Measurements from ENCODE around the gene CFAP251. TPM values are rescaled to one million over a fixed set of nuclear protein-coding genes. Genes with fewer than 3 reads are reported as not detected.

Gene CFAP251
- total and polyA plus RNA-seq, 3 donors from 2014 or later: 29.0 to 56.1 (median 41.5) TPM

GRCh38 chr12:121947981-121948380, 29.6 kb downstream of the CFAP251 start:
- 89 to 95% methylated on average over 2 of the region's 2 CpGs for WGBS, 2 donors
- DNase-seq: no peak

GRCh38 chr12:121949648-121950397, 31.4 kb downstream of the CFAP251 start:
- WGBS, 2 donors: 76 to 79% methylated on average over 4 of the region's 4 CpGs
- no peak for TF ChIP-seq CTCF (IDR thresholded peaks at IDR 0.05)
- TF ChIP-seq POLR2A (IDR thresholded peaks at IDR 0.05): no peak
- intact Hi-C loops (cut with DNase I; ENCODE audit: low total_unique reads): no loop called here

More at GRCh38 chr12:121947981-121948380, 29.6 kb downstream of the CFAP251 start:
- no peaks in the 10 kb centered on the region for H3K4me1 ChIP-seq
- intact Hi-C loops (cut with DNase I; ENCODE audit: low total_unique reads): no loop called here
- no peak overlapping the region for H3K4me3 ChIP-seq
- no peak for TF ChIP-seq CTCF (IDR thresholded peaks at IDR 0.05)
- TF ChIP-seq POLR2A (IDR thresholded peaks at IDR 0.05): no peak
- H3K9me3 ChIP-seq: no peaks in the 10 kb centered on the region
- H3K27ac ChIP-seq: no peak overlapping the region
- no peaks in the 10 kb centered on the region for H3K36me3 ChIP-seq (ENCODE audit: low read depth, missing control alignments)
- no peaks in the 10 kb centered on the region for H3K27me3 ChIP-seq

GRCh38 chr12:121953117-121953692, 34.8 kb downstream of the CFAP251 start:
- H3K4me1 ChIP-seq: no peaks in the 10 kb centered on the region
- DNase-seq: no peak
- no peak overlapping the region for H3K4me3 ChIP-seq
- H3K27ac ChIP-seq: no peak overlapping the region
- intact Hi-C loops (cut with DNase I; ENCODE audit: low total_unique reads): no loop called here
- H3K27me3 ChIP-seq: no peaks in the 10 kb centered on the region
- H3K9me3 ChIP-seq: no peaks in the 10 kb centered on the region
- H3K36me3 ChIP-seq (ENCODE audit: low read depth, missing control alignments): no peaks in the 10 kb centered on the region
- TF ChIP-seq POLR2A (IDR thresholded peaks at IDR 0.05) (no peak), CTCF (IDR thresholded peaks at IDR 0.05) (no peak)
- WGBS, 2 donors: 94 to 99% methylated on average over 4 of the region's 4 CpGs

More at GRCh38 chr12:121949648-121950397, 31.4 kb downstream of the CFAP251 start:
- H3K27me3 ChIP-seq: no peaks in the 10 kb centered on the region
- no peaks in the 10 kb centered on the region for H3K36me3 ChIP-seq (ENCODE audit: low read depth, missing control alignments)
- DNase-seq: no peak
- no peaks in the 10 kb centered on the region for H3K4me1 ChIP-seq
- H3K9me3 ChIP-seq: no peaks in the 10 kb centered on the region
- no peak overlapping the region for H3K4me3 ChIP-seq
- H3K27ac ChIP-seq: no peak overlapping the region

GRCh38 chr12:121953695-121954094, 35.3 kb downstream of the CFAP251 start:
- intact Hi-C loops (cut with DNase I; ENCODE audit: low total_unique reads): no loop called here
- no peaks in the 10 kb centered on the region for H3K36me3 ChIP-seq (ENCODE audit: low read depth, missing control alignments)
- no peaks in the 10 kb centered on the region for H3K27me3 ChIP-seq
- H3K9me3 ChIP-seq: no peaks in the 10 kb centered on the region
- no peaks in the 10 kb centered on the region for H3K4me1 ChIP-seq
- TF ChIP-seq CTCF (IDR thresholded peaks at IDR 0.05): no peak
- TF ChIP-seq POLR2A (IDR thresholded peaks at IDR 0.05): no peak
- WGBS, 2 donors: 77 to 78% methylated on average over 3 of the region's 3 CpGs
- DNase-seq: no peak
- H3K27ac ChIP-seq: no peak overlapping the region
- no peak overlapping the region for H3K4me3 ChIP-seq
